Measurements from ENCODE around the gene LIPC. TPM values are rescaled to one million over a fixed set of nuclear protein-coding genes. Genes with fewer than 3 reads are reported as not detected.

LIPC gene
- polyA plus RNA-seq, 1 experiment, result 0.31 TPM

DNA sequence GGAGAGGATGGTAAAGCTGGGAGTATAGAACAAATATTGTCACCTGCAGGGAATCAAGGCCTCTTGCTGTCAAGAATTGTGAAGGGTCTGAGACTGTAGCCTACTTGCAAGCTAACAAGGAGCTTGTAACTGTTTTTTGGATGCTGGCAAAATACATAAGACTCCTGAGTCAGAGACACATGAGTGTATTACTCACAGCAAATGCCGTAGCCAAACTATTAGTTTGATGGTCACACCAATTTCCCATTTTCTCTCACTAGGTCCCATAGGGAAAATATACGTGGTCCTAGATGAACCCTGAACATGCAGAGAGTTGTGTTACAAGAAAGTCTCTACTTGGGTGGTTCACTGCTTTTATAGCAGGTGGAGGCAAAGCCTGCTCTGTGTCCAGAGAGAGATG lies 44.7 kb upstream of the LIPC start:
- H3K36me3 ChIP-seq (ENCODE audit: control insufficient read depth, insufficient read depth, low read length), result no peaks in the 10 kb centered on the region
- ChIA-PET CTCF (no interaction called here), POLR2A (no interaction called here)
- no peak overlapping the region for H3K4me3 ChIP-seq (ENCODE audit: low read depth, low read length)
- DNase-seq (ENCODE audit: low read depth), result peak; percentile 33
- TF ChIP-seq, protein P1, sequence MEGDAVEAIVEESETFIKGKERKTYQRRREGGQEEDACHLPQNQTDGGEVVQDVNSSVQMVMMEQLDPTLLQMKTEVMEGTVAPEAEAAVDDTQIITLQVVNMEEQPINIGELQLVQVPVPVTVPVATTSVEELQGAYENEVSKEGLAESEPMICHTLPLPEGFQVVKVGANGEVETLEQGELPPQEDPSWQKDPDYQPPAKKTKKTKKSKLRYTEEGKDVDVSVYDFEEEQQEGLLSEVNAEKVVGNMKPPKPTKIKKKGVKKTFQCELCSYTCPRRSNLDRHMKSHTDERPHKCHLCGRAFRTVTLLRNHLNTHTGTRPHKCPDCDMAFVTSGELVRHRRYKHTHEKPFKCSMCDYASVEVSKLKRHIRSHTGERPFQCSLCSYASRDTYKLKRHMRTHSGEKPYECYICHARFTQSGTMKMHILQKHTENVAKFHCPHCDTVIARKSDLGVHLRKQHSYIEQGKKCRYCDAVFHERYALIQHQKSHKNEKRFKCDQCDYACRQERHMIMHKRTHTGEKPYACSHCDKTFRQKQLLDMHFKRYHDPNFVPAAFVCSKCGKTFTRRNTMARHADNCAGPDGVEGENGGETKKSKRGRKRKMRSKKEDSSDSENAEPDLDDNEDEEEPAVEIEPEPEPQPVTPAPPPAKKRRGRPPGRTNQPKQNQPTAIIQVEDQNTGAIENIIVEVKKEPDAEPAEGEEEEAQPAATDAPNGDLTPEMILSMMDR (IDR thresholded peaks at IDR 0.05; ENCODE audit: insufficient read depth, low read depth, low read length), result no peak
- H3K27me3 ChIP-seq (ENCODE audit: control insufficient read depth, insufficient read depth, low read length), result no peaks in the 10 kb centered on the region

DNA sequence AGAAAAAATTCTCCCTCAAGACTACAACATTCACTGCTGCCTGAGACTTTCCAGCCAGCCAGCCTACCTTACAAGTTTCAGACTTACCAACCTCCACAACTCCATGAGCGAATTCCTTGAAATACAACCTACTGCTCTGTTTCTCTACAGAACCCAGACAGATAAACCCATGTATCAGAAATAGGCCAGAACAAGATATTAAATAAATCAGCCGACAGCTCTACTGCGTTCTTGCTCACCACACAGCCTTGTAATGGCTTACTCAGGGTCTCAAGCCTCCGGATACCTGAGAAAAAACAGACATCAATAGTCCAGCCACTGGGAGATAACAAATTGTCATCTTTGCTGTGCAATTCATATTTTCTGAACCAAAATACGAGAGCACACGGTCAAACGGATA lies 43.6 kb upstream of the LIPC start:
- POLR2A ChIA-PET, result no interaction called here
- no peak for DNase-seq (ENCODE audit: low read depth)

DNA sequence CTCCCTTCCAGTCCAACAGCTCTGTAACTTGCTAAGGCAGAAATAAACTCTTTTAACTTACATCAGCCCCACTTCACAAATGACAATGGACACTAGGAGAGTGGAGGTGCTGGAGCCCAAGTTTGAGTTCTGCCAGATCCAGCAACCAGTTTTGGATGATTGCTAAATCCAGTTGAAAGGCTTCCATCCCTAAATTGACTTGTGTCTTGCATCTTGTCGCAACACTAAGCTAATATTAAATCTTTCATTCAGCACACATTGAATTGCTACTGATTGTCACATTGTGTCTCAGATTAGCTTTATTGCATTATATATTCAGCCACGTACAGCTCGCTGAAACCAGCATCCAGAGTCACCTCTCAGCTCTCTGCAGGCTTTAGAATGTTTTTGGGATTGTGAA lies 41.7 kb upstream of the LIPC start:
- DNase-seq (ENCODE audit: low read depth), result no peak
- TF ChIP-seq, protein P1 (IDR thresholded peaks at IDR 0.05; ENCODE audit: insufficient read depth, low read depth, low read length), result no peak
- CTCF ChIA-PET, result interaction anchor here (0.6 kb wide), 1 partner anchor 133 kb away, joined by 3 read pairs; no protein-coding TSS in a partner anchor
- POLR2A ChIA-PET, result no interaction called here
- Histone ChIP-seq H3K36me3 (ENCODE audit: control insufficient read depth, insufficient read depth, low read length) (no peaks in the 10 kb centered on the region), H3K4me3 (ENCODE audit: low read depth, low read length) (no peak overlapping the region), H3K27me3 (ENCODE audit: control insufficient read depth, insufficient read depth, low read length) (no peaks in the 10 kb centered on the region)

More for the DNA sequence above, 43.6 kb upstream of the LIPC start:
- CTCF ChIA-PET, result no interaction called here
- TF ChIP-seq, protein P1 (IDR thresholded peaks at IDR 0.05; ENCODE audit: insufficient read depth, low read depth, low read length), result no peak
- Histone ChIP-seq H3K27me3 (ENCODE audit: control insufficient read depth, insufficient read depth, low read length) (no peaks in the 10 kb centered on the region), H3K4me3 (ENCODE audit: low read depth, low read length) (no peak overlapping the region), H3K36me3 (ENCODE audit: control insufficient read depth, insufficient read depth, low read length) (no peaks in the 10 kb centered on the region)

DNA sequence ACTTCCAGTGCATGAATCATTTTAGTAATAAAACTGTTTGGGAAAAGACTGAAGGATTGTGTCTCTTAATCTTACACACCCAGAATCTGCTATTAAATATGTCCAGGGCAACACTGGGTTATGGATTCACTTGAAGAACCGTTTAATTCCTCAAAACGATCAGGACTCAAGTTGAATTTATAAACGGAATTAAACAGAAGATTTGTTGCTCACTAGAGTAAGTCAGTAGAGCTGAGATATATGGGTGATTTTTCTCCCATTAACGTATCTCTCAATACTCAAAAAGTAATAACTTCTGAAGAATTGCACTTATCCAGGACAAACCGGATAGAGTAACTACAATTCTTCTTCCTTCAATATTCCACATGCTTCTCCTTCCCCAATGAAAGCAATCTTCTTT lies 41.1 kb upstream of the LIPC start:
- no peak for DNase-seq (ENCODE audit: low read depth)
- Histone ChIP-seq H3K36me3 (ENCODE audit: control insufficient read depth, insufficient read depth, low read length) (no peaks in the 10 kb centered on the region), H3K27me3 (ENCODE audit: control insufficient read depth, insufficient read depth, low read length) (no peaks in the 10 kb centered on the region), H3K4me3 (ENCODE audit: low read depth, low read length) (no peak overlapping the region)
- ChIA-PET POLR2A (no interaction called here), CTCF (no interaction called here)
- TF ChIP-seq, protein P1 (IDR thresholded peaks at IDR 0.05; ENCODE audit: insufficient read depth, low read depth, low read length), result no peak

DNA sequence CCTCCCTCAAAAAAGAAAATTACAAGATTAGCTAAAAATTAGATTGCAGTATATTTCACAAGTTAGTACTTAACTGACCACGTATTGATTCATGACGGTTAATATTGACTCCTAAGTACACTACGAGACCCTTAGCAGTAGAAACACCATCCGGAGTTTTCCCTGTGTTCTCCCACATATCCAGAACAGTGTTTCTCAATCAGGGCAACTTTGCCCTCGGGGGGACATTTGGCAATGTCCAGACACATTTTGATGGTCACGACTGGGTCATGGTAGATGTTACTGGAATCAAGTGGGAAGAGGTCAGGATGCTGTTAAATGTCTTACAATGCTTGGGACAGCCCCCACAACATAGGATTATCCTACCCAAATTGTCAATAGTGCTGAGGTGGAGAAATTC lies 40.7 kb upstream of the LIPC start:
- TF ChIP-seq, protein P1 (IDR thresholded peaks at IDR 0.05; ENCODE audit: insufficient read depth, low read depth, low read length), result no peak
- DNase-seq (ENCODE audit: low read depth), result no peak
- Histone ChIP-seq H3K27me3 (ENCODE audit: control insufficient read depth, insufficient read depth, low read length) (no peaks in the 10 kb centered on the region), H3K36me3 (ENCODE audit: control insufficient read depth, insufficient read depth, low read length) (no peaks in the 10 kb centered on the region), H3K4me3 (ENCODE audit: low read depth, low read length) (no peak overlapping the region)
- CTCF ChIA-PET, result no interaction called here
- POLR2A ChIA-PET, result no interaction called here

All from BJ (cell line).